Heart left ventricle (tissue), 13 donors: ENCODE measurements around the gene BFAR.

Source experiments
- CTCF ChIP-seq, 12 donors: fragments of 200-600 bp; sonication (generic) in 4 of 12; IDR thresholded peaks; one replicate each; pipeline versions ENCODE4 v1.5.0 to v1.8.0; 2018 to 2022; ENCODE audit warnings: antibody characterized with exemption in 12 of 12, mild to moderate bottlenecking in 5 of 12
- POLR2A ChIP-seq, 2 donors: fragments of 450-650 bp; IDR thresholded peaks; one replicate each; pipeline ENCODE4 v1.6.1; 2017; ENCODE audit warnings: antibody characterized with exemption in 2 of 2, mild to moderate bottlenecking in 2 of 2, moderate library complexity in 2 of 2
- donor health status: ischemic (EF 13 %, LVEDD 7.1; RV severe dilation, severe dysfunction).
- donor health status: DM: no; HTN: yes; CAD: no.
- donor health status: DM: no; HTN: no; CAD: no.
- donor health status: ischemic (EF 25% LVEDD 6.9; RV normal size, moderate dysfunction).
- donor health status: ischemic (EF 25% LVEDD 5.7; RV mildly dilated, moderate dysfunction).
- donor health status: ischemic (EF 35%, LVEDD 5.7; RV mildly dilated, moderate dysfunction).
- donor health status: nonischemic (EF 11% LVEDD 7.7; RV severe dilation, severe dysfunction).
- donor health status: DM: yes; HTN: yes; CAD: no.
- donor health status: PGD.
- donor health status: ischemic (EF 29% LVEDD 5.4; RV normal size, mild dysfunction).
- donor health status: nonischemic (EF 23%, LVEDD 6.1; RV moderate dilation, normal function).

DNA sequence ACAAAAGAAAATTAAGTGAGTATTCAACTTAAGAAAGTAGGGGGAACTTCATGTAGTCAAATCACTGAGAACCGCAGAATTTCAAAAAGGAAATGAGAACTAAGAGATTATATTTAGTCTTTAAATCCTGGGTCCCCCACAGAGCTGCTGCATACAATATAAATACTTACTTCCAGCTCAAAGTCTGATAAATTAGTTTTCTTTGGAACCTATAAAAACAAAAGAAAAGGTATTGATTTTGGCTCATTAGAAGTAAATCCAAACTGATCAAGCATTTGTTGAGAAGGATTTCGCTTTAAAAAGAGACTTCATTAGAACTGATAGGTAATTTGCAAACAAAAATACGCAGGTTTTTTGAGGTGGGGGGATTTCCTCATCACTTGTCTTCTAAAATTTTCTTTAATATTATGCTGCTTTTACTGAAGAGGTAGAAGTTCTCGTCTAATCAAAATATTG is 24.6 kb upstream of the BFAR start:
- TF ChIP-seq CTCF (IDR thresholded peaks at IDR 0.05): no peak
- no peak for TF ChIP-seq POLR2A (IDR thresholded peaks at IDR 0.05)
